ENCODE results near the gene RAB26. TPM values are rescaled to one million over a fixed set of nuclear protein-coding genes. Genes with fewer than 3 reads are reported as not detected.

The RAB26 gene
- total and polyA plus RNA-seq, 2 of the 13 experiments (the other 11 are each of a cell fraction or from before 2014, with no cell fraction given): 0.86 to 3.6 TPM

GRCh38 chr16:2155091-2155950 is 6.9 kb downstream of the RAB26 start, which contains the start of gene TRAF7 (continued):
- peak; percentile 53 for TF ChIP-seq ASH2L (IDR thresholded peaks at IDR 0.05; ENCODE audit: insufficient read length, low read depth, low read length)
- TF ChIP-seq RARG (CRISPR knock-in tag; IDR thresholded peaks at IDR 0.05; ENCODE audit: low read depth): no peak
- no peak for TF ChIP-seq ZNF136 (CRISPR knock-in tag; IDR thresholded peaks at IDR 0.05; ENCODE audit: low read depth)
- no peak for TF ChIP-seq LRRFIP1 (CRISPR knock-in tag; conservative IDR thresholded peaks at IDR 0.05)
- TF ChIP-seq SUZ12 (IDR thresholded peaks at IDR 0.05; ENCODE audit: low read depth, low read length): peak; percentile 84
- TF ChIP-seq, protein P1, sequence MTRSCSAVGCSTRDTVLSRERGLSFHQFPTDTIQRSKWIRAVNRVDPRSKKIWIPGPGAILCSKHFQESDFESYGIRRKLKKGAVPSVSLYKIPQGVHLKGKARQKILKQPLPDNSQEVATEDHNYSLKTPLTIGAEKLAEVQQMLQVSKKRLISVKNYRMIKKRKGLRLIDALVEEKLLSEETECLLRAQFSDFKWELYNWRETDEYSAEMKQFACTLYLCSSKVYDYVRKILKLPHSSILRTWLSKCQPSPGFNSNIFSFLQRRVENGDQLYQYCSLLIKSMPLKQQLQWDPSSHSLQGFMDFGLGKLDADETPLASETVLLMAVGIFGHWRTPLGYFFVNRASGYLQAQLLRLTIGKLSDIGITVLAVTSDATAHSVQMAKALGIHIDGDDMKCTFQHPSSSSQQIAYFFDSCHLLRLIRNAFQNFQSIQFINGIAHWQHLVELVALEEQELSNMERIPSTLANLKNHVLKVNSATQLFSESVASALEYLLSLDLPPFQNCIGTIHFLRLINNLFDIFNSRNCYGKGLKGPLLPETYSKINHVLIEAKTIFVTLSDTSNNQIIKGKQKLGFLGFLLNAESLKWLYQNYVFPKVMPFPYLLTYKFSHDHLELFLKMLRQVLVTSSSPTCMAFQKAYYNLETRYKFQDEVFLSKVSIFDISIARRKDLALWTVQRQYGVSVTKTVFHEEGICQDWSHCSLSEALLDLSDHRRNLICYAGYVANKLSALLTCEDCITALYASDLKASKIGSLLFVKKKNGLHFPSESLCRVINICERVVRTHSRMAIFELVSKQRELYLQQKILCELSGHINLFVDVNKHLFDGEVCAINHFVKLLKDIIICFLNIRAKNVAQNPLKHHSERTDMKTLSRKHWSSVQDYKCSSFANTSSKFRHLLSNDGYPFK (CRISPR knock-in tag; IDR thresholded peaks at IDR 0.05; ENCODE audit: borderline replicate concordance): peak; percentile 79; the same call in 1 of the 2 replicates
- peak; percentile 54; the same call in 1 of the 2 replicates for TF ChIP-seq ZNF224 (CRISPR knock-in tag; IDR thresholded peaks at IDR 0.05)
- TF ChIP-seq SKI (IDR thresholded peaks at IDR 0.05; ENCODE audit: partially characterized antibody): peak; percentile 73
- TF ChIP-seq, protein P2, sequence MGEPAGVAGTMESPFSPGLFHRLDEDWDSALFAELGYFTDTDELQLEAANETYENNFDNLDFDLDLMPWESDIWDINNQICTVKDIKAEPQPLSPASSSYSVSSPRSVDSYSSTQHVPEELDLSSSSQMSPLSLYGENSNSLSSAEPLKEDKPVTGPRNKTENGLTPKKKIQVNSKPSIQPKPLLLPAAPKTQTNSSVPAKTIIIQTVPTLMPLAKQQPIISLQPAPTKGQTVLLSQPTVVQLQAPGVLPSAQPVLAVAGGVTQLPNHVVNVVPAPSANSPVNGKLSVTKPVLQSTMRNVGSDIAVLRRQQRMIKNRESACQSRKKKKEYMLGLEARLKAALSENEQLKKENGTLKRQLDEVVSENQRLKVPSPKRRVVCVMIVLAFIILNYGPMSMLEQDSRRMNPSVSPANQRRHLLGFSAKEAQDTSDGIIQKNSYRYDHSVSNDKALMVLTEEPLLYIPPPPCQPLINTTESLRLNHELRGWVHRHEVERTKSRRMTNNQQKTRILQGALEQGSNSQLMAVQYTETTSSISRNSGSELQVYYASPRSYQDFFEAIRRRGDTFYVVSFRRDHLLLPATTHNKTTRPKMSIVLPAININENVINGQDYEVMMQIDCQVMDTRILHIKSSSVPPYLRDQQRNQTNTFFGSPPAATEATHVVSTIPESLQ (CRISPR knock-in tag; conservative IDR thresholded peaks at IDR 0.05): 0 out of 2 replicates have a peak, but pooled peaks have one; percentile 34
- no peak for TF ChIP-seq ZNF460 (CRISPR knock-in tag; IDR thresholded peaks at IDR 0.05; ENCODE audit: borderline replicate concordance)
- TF ChIP-seq ZNF205 (CRISPR knock-in tag; IDR thresholded peaks at IDR 0.05): 0 out of 2 replicates have a peak, but pooled peaks have one; percentile 33
- peak; percentile 76; the same call in 1 of the 2 replicates for TF ChIP-seq ZNF563 (CRISPR knock-in tag; IDR thresholded peaks at IDR 0.05)
- TF ChIP-seq ZNF280B (CRISPR knock-in tag; IDR thresholded peaks at IDR 0.05; ENCODE audit: borderline replicate concordance): 0 out of 2 replicates have a peak, but pooled peaks have one; percentile 32
- TF ChIP-seq ZNF503 (CRISPR knock-in tag; IDR thresholded peaks at IDR 0.05): peak; percentile 65; the same call in 1 of the 2 replicates
- TF ChIP-seq ZNF34 (CRISPR knock-in tag; IDR thresholded peaks at IDR 0.05; ENCODE audit: borderline replicate concordance): peak; percentile 64; the same call in 1 of the 2 replicates
- TF ChIP-seq POLR2AphosphoS5 (IDR thresholded peaks at IDR 0.05; ENCODE audit: low read depth, low read length): peak; percentile 100
